Measurements from ENCODE around the gene NFE2L2. TPM values are rescaled to one million over a fixed set of nuclear protein-coding genes. Genes with fewer than 3 reads are reported as not detected.
"Not testable (repeated sequence)": the region's sequence is repeated elsewhere in the genome, so short reads cannot be mapped to it uniquely, and the experiment has no call there.

NFE2L2 gene
- total RNA-seq, 1 donor = 127 TPM

- no peak overlapping the region for H3K4me3 ChIP-seq (ENCODE audit: low read depth, low read length)
- no peak for TF ChIP-seq CTCF (IDR thresholded peaks at IDR 0.05; ENCODE audit: insufficient read depth, low read length)
These were observed 7.6 kb upstream of the NFE2L2 start for GRCh38 chr2:177271981-177272666.

GRCh38 chr2:177270531-177270930, 6.0 kb upstream of the NFE2L2 start:
- DNase-seq (ENCODE audit: low read depth) = no peak
- no peak overlapping the region for H3K4me3 ChIP-seq (ENCODE audit: low read depth, low read length)
- TF ChIP-seq CTCF (IDR thresholded peaks at IDR 0.05; ENCODE audit: insufficient read depth, low read length) = no peak

More at GRCh38 chr2:177271981-177272666, 7.6 kb upstream of the NFE2L2 start:
- no peak for DNase-seq (ENCODE audit: low read depth)

- no peak for DNase-seq (ENCODE audit: low read depth)
- no peak overlapping the region for H3K4me3 ChIP-seq (ENCODE audit: low read depth, low read length)
- no peak for TF ChIP-seq CTCF (IDR thresholded peaks at IDR 0.05; ENCODE audit: insufficient read depth, low read length)
These were observed 4.4 kb upstream of the NFE2L2 start for GRCh38 chr2:177268901-177269300.

GRCh38 chr2:177268187-177268871, 3.8 kb upstream of the NFE2L2 start:
- no peak overlapping the region for H3K4me3 ChIP-seq (ENCODE audit: low read depth, low read length)
- TF ChIP-seq CTCF (IDR thresholded peaks at IDR 0.05; ENCODE audit: insufficient read depth, low read length) = no peak
- DNase-seq (ENCODE audit: low read depth) = no peak

GRCh38 chr2:177266955-177267354, 2.4 kb upstream of the NFE2L2 start:
- DNase-seq (ENCODE audit: low read depth); H3K4me3 ChIP-seq (ENCODE audit: low read depth, low read length): not testable (repeated sequence)

- TF ChIP-seq CTCF (IDR thresholded peaks at IDR 0.05; ENCODE audit: insufficient read depth, low read length) = no peak
- DNase-seq (ENCODE audit: low read depth) = peak; percentile 87
- H3K4me3 ChIP-seq (ENCODE audit: low read depth, low read length) = peak overlapping the region; percentile 35
These were observed 1.6 kb upstream of the NFE2L2 start for GRCh38 chr2:177265824-177266817.
